Measurements from ENCODE around the gene RAB9A.

- TF ChIP-seq CTCF (IDR thresholded peaks at IDR 0.05), result no peak
- no peak for TF ChIP-seq USF2 (IDR thresholded peaks at IDR 0.05; ENCODE audit: borderline replicate concordance, low read depth, low read length)
- TF ChIP-seq POLR2AphosphoS5 (IDR thresholded peaks at IDR 0.05; ENCODE audit: low read depth, low read length), result no peak
- no peak for TF ChIP-seq RAD21 (IDR thresholded peaks at IDR 0.05; ENCODE audit: low read length)
- no peak for TF ChIP-seq MAX (IDR thresholded peaks at IDR 0.05; ENCODE audit: low read depth)
- TF ChIP-seq YY1 (IDR thresholded peaks at IDR 0.05; ENCODE audit: low read depth), result no peak
- no peak for TF ChIP-seq SIN3A (IDR thresholded peaks at IDR 0.05; ENCODE audit: borderline replicate concordance, low read depth, low read length)
- no peak for TF ChIP-seq MEF2A (IDR thresholded peaks at IDR 0.05; ENCODE audit: borderline replicate concordance, low read depth)
- no peak for TF ChIP-seq EZH2phosphoT487 (IDR thresholded peaks at IDR 0.05; ENCODE audit: borderline replicate concordance, low read depth)
Observed at GRCh38 chrX:13687203-13687602, 1.7 kb upstream of the RAB9A start.

All from SK-N-SH (cell line).